NCI-H1694 treated with DMSO at 0.1 percent for 48 hours (cell line): Measurements from ENCODE around the gene ARV1.
"Not testable (repeated sequence)": the region's sequence is repeated elsewhere in the genome, so short reads cannot be mapped to it uniquely, and the experiment has no call there.

Source experiments
- DNase-seq: peaks from one replicate; lab custom pipeline; 2025; lab: John Stamatoyannopoulos, UW

ARV1 gene

GRCh38 chr1:231019711-231020110 lies 40.8 kb downstream of the ARV1 start:
- no peak for DNase-seq

DNA sequence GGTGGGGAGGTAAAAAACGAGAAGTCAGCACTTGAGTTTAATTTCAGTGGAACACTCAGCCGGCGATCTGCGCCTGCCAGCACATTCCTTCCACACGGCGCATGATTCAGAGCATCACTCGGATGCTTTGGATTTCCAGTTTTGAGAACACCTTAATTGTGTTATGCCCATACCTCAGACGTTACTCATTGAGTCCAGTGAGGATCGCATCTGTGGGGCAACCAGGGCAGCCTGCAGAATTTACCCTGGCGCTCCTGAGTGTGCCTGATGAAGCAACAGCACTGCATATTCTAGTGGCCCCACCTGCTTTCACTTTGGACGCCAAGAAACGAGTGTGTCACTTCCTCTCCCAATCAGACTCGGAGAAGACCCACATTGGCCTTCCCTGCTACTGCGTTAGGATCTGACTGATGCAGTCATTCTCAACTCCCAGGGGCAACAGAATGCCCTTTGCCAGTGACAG lies 41.3 kb downstream of the ARV1 start:
- DNase-seq = no peak

DNA sequence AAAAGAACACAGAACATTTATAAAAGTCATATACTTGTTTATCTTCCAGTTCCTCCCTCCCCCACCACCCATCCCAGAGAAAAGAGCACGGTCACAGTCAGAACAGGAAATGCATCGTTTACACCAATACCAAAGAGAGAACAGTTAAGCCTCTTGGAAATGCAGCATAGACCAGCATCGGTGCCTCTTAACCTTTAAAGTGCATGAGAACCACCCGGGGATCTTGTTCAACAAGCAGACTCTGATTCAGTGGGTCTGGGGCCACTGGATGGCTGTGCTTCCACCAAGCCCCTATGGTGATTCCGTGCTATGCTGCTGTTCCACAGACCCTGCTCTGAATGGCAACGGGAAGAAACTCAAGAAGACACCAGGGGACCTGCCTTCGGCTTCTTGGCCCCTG lies 41.9 kb downstream of the ARV1 start:
- DNase-seq = no peak

DNA sequence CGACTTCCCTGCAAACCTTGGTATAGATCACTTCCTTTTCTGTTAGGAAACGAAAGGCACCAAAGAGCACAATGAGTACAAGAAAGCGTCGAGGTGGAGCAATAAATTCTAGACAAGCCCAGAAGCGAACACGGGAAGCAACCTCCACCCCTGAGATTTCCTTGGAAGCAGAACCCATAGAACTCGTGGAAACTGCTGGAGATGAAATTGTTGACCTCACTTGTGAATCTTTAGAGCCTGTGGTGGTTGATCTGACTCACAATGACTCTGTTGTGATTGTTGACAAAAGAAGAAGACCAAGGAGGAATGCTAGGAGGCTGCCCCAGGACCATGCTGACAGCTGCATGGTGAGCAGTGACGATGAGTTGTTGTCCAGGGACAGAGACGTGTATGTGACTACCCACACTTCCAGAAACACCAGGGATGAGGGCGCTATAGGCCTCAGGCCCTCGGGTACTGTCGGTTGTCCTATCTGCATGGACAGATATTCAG lies 42.7 kb downstream of the ARV1 start:
- no peak for DNase-seq

GRCh38 chr1:231022543-231022942 lies 43.6 kb downstream of the ARV1 start:
- DNase-seq = not testable (repeated sequence)

DNA sequence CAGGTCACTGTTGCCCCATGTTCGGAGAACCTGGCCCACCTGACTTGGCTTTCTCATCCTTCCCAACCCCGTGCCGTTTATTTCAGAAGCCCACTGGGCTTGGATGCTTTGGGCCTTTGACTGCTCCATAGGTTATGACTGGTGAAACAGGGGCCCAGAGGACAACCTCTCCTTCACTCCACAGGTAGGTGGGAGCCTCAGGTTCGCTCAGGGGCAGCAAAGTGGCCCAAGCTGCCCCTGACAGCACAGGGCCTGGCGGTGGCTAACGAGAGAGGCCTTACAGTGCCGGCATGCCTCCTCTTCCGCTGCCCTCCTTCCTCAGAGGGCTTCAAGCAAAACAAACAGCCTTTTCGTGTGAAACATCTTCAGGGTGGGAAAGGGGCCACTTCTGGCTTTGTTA lies 44.3 kb downstream of the ARV1 start:
- DNase-seq = no peak

GRCh38 chr1:231026576-231026975 lies 47.7 kb downstream of the ARV1 start:
- no peak for DNase-seq

DNA sequence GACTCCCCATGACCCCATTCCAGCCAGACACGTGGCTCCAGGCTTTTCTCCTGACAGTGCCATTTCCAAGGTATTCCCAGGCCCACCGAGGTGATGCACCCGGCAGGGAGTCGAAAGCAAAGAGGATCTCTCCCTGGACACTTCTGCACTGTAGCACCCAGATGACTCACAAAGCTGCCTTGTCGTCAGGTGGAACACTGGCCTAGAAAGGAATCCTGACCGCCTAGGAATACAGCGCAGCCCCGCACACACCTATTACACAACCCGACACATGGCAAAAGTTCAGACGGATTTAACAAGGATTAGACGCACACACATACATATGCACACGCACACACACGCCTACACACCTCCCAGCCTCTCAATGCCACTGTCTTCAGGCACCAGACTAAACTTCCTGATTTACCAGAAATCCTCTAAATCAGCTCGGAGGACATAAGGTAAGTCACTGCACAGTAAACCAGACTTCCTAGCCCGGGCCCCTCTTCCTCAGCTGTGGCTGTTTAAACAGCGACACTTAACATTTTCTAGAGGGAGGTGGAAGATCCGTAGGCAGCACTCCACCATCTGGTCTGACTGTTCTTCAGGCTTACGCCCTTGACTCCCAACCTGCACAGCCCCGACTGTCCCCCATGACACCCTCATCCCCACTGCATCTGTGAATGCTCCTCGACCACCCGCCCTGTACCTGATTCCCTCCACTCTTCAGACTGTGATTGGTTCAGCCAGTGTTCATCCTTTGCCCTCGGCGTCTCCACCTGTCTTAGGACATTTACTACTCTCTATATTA lies 48.4 kb downstream of the ARV1 start:
- no peak for DNase-seq

DNA sequence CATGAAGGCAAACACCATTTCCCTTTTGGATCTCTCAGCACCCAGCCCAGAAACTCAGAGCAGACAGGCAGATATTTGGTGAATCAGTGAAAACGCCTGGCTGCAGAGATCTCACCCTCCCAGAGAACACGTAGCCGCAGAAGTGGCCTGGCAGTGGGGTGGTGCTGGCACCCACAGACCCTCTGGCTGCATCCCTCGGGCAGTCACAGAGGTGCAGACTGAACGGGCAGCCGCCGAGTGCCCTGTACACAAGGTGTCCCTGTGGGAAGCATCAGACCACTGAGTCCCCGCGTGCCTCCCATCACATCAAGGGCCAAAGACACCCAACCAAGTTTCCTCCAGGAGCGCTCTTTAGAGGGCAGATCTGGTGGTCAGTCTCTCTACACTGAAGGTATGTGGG lies 49.1 kb downstream of the ARV1 start:
- no peak for DNase-seq

GRCh38 chr1:231028682-231029081 lies 49.8 kb downstream of the ARV1 start:
- no peak for DNase-seq

- DNase-seq = not testable (repeated sequence)
Measured at GRCh38 chr1:231029247-231029646, 50.4 kb downstream of the ARV1 start.

GRCh38 chr1:231029841-231030240 lies 50.9 kb downstream of the ARV1 start:
- DNase-seq = no peak

DNA sequence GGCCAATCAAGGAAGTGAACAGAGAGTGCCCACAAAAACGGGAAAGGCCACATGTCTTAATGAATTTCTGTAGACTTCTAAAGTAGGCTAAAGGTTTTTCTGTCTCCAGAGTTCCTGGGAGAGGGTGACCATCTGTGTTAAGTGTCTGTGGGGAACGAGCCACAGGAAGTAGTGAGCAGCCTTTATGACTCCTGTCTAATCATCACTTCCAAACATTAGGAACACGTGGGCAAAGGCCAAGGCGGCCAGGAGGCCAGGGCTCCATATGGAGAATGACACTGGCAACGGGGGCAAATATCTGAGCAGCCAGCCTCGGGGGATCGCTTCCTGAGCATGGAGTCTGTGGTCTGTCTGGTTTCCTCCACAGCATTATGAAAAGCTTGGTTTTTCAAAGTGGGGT lies 54.1 kb downstream of the ARV1 start:
- DNase-seq = no peak

- no peak for DNase-seq
Measured at GRCh38 chr1:231035799-231036198, 56.9 kb downstream of the ARV1 start.

DNA sequence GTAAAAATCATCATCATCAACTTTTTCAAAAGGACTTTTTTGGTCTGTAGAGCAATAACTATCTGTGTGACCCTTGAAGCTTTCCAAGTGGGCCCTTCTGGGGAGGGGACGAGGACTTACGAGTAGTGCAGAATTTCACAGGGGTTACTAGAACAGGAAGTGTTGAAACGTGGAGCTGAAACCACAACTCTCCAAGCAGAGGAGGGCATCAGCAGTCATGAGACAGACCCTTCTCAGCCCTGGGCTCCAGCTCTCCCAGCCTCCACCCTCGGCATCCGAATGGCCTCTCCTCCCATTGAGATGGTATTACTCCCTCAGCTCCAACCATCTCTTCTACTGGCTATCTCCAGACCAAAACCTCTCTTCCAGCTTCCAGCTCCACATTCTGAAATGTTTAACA lies 57.5 kb downstream of the ARV1 start:
- DNase-seq = no peak

- no peak for DNase-seq
Measured at GRCh38 chr1:231037585-231038517, 59.0 kb downstream of the ARV1 start.

DNA sequence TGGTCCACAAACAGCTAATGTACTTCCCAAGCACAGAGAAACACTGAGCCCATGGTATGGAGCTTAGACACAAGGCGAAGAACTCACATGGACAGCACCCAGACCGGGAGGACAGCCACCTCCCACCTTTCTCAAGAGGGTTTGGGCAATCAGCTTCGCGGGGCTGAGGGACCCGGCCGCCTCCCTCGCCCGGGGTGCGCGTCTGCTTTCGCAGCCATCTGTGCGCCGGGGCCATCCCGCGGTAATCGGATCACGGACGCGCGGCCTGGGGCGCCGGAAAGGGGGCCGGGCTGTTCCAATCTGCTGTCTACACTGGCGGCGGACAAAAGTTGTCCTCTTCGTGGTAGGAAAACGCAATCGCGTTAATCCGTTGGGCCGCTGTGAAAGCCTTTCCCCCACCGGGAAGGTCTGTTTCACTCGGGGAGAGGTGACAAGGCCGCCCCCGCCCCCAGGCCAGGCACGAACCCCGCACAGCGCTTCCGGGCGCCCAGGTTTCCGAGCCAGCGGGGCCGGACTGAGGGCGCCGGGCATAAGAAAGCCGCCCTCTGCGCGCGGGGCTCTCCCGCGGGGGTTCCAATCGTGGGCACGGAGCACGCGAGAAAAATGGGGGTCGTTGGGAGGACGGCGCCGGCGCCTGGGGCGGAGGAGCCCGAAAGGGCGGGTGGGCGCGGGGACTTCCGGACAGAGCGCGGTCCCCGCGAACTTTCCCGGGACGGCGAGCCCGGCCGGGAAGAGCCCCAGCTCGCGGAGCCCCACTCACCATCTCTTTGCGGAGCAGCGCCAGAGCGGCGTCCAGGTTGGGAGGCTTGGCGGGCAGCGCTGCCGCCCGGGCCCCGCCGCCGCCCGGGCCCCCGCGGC lies 60.5 kb downstream of the ARV1 start:
- DNase-seq = no peak

- no peak for DNase-seq
Measured at GRCh38 chr1:231040019-231040799, 61.3 kb downstream of the ARV1 start, which contains the start of gene FAM89A. Gene FAM89A (minus strand): TSS chr1:231040254. CDS start chr1:231040211, 43 bp downstream.

- DNase-seq = no peak
Measured at GRCh38 chr1:231040800-231041718, 62.2 kb downstream of the ARV1 start.

- DNase-seq = no peak
Measured at GRCh38 chr1:231041719-231042261, 62.9 kb downstream of the ARV1 start.
